HPDE6-E6E7 (cell line): ENCODE data around the gene YY1.
"Not testable (repeated sequence)": the region's sequence is repeated elsewhere in the genome, so short reads cannot be mapped to it uniquely, and the experiment has no call there.

Source experiments
- DNase-seq: peaks from one replicate; pipeline ENCODE4 v3.0.0; 2011; ENCODE audit warnings: missing footprints; ENCODE audit errors: extremely low spot score

Gene YY1

DNA sequence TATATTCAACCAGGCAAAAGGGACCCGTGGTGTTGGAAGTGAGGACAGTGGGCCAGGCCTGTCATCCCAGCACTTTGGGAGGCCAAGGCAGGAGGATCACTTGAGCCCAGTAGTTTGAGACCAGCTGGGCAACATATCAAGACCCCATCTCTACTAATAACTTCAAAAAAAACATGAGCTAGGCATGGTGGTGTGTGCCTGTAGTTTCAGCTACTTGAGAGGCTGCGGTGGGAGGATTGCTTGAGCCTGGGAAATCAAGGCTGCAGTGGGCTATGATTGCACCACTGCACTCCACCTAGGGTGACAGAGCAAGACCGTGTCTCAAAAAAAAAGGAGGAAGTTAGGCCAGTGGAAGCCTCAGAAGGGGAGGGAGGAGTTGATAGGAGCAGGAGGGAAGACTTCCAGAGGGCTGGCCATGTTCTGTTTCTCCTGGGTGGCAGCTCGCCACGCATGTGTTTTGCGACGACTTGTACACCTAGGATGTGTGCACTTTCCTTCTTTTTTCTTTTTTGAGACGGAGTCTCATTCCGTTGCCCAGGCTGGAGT is 57.2 kb downstream of the YY1 start:
- DNase-seq = no peak

- not testable (repeated sequence) for DNase-seq
Measured at GRCh38 chr14:100296729-100297128, 57.8 kb downstream of the YY1 start.

GRCh38 chr14:100297320-100298300 is 58.7 kb downstream of the YY1 start:
- DNase-seq = no peak

- DNase-seq = no peak
Measured at GRCh38 chr14:100298551-100299237, 59.8 kb downstream of the YY1 start.

DNA sequence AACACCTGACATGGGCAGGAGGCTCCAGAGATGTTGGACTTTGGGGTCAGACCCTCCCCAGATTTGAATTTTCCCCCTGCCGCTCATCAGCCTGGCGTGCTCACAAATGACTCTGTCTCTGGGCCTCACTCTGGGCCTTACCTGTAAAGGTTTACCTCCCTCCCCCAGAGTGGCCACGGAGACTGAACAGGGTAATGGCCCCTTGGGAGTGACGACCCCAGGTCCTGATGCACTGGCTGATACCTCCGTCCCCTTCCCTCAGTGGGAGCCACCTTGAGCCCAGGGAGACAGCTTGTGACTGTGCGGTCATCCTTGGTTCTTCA is 60.3 kb downstream of the YY1 start:
- no peak for DNase-seq

- DNase-seq = no peak
Measured at GRCh38 chr14:100302616-100303015, 63.7 kb downstream of the YY1 start.

DNA sequence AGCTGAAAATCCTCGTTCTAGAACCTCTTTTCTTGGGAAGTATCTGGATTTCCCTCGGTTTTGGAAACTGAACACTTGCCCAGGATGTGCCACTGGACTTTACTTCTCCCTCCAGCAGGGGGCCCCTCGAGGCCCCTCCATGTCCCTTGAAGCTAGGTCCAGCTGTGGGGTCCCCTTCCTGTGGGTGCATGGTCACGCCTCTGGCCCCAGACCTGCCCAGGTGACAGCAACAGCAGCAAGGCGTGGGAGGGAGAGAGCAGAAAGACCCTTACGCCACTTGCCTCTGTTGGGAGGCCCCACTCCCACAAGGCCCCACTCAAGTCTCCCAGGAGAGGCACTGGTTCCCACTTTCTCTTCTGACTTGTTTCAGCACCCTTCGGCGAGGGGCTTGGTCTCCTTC is 64.2 kb downstream of the YY1 start:
- no peak for DNase-seq

DNA sequence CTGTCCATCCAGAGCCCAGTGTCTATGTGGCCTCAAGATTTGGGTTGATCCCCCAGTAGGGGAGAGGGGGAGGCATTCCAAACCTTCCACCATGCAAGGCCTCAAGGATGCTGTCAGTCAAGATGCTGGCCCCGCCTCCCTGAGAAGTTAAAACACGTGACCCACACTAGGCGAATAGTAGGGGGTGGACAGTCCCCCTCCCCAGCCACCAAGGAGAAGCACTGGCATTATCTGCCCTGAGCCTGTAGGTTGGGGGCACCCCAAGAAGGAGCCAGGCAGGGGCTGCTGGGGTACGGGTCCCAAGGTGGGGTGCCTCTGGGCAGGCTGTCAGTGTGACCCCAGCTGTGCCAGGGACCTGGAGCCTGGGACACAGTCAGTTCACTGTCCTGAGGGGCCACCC is 65.0 kb downstream of the YY1 start:
- no peak for DNase-seq

DNA sequence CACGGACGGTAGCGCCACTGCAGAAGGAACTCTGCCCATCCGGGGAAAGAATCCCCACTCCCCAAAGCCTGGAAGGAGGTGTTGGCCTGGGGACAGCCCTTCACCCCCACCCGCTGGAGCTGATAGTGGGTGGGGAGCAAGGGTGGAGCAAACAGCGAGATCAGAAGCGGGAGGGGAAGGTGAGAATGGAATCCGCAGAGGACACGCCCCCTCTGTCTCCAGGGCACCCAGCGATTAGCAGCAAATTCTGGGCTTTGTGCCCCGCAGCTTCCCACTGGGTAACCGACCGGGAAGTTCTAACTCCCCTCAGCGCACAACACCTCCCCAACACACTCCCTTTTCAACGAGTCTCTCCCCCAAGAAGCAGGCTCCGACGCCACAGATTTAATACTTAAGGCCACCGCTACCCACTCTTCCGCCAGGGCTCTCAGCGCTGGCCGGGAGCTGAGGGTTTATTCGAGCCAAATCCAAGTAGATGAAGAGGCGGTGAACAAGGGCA is 65.9 kb downstream of the YY1 start:
- DNase-seq = no peak

GRCh38 chr14:100305324-100306100 is 66.6 kb downstream of the YY1 start:
- no peak for DNase-seq

DNA sequence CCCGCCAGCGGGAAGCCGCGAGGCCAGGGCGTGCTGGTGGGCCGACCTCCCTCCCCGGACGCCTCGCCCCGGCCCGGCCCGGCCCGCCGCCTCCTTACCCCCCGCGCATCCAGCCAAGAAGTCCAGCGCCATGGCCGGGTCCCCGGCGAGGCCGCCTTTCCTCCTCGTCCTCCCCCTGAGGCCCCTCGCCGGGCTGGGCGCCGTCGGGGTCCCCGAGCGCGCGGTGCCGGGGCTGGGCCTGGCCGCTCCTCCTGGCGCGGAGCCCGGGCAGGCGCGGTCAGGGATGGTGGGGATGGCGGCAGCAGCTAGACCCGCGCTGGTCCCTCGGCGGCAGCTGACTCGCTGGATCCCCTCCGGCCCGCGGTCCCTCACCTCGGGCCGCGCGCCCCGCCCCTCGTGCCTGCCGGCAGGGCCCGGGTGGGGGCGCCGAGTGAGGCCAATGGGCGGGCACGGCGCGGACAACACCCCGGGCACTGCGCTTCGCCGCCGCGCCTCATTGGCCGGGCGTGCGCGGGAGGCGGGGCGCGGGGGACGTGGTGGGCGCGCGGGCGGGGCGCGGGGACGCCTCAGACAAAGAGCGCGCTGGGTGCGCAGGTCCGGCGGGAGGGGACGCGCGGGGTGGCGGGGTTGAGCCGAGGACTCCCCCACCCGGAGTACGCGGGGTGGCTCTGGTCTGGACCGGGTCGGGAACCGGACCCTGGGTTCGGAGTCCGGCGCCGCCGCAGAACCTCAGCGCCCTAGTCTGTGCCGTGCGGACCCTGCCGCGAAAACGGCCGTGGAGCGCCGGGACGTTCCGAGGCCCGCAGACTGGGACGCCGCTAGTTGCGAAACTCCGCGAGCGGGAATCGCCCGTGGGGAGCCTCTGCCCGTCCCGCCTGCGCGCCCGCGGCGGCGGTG is 67.4 kb downstream of the YY1 start, which contains the start of gene SLC25A29:
Gene SLC25A29 (minus strand): TSS at position 344 of the 897 bp plus-strand sequence. CDS start 212 bp downstream, at position 132.
- peak; percentile 86 for DNase-seq

GRCh38 chr14:100306998-100307765 is 68.2 kb downstream of the YY1 start:
- no peak for DNase-seq

DNA sequence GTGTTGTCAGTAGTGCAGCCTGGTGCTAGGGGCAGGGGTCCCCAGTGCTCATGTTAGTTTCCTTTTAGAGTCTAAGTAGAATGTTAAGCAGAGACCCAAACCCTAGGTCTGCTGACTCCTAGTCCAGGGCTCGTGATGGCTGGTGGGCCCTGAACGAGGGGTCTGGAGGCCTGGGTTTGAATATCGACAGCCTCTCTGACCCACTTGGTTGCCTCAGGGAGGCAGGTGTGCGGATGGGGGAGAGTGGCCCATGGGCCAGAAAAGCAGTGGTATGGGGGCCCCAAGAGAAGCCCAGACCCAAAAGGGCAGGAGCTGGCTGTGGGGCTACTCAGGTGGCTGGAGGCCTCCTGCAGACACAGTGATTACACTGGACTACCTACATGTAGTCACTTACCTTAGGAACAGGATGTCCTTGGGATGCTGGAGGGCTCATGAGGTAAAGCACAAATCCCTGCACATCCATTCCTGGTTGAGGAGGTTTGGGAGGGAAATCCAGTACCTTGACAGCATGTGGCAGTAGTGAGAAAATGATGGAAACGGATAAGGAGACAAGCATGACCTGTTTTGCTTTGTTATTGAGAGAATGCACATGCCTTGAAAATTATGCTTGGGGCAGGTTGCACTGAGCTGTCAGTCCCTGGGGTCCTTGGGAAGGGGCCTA is 69.0 kb downstream of the YY1 start:
- DNase-seq = no peak

DNA sequence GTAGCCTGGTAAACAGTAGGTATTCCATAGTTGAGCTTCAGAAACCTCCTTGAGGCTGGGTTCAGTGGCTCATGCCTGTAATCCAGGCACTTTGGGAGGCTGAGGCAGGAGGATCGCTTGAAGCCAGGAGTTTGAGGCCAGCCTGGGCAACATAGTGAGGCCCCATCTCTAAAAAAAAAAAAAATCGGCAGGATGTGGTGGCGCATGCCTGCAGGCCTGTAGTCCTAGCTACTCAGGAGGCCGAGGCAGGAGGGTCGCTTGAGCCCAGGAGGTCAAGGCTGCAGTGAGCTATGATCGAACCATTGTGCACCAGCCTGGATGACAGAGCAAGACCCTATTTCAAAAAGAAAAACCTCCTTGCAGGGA is 69.5 kb downstream of the YY1 start:
- not testable (repeated sequence) for DNase-seq

GRCh38 chr14:100309028-100309737 is 70.2 kb downstream of the YY1 start:
- no peak for DNase-seq

GRCh38 chr14:100312110-100312876 is 73.3 kb downstream of the YY1 start:
- not testable (repeated sequence) for DNase-seq

DNA sequence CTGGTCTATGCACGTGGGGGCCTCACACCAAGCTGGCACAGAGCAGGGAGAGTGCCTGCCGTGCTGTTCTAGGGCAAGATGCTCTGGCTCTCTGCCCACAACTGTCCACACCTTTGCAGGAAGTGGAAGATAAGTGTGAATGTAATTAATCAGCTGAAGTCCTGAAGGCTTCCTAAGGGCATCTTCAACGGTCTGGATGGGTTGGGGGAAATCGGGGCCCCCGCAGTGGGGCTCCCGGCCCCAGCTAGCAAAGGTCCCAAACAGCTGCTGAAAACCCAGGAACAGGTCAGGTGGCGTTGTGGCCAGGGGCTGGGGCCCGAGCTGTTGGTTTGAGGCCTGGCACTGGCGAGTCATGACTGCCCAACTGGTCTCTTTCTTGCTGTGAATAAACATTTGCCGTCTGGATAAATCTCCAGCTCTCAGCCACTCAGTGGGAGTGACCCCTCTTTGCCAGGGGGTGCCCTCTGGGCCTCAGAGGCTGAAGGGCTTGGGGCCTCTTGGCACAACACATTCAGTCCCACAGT is 74.0 kb downstream of the YY1 start:
- DNase-seq = no peak
